ENCODE measurements around the gene SPAG8. TPM values are rescaled to one million over a fixed set of nuclear protein-coding genes. Genes with fewer than 3 reads are reported as not detected.

The SPAG8 gene
- total and polyA plus RNA-seq, 9 of the 15 experiments (the other 6 are each of a cell fraction or from before 2014, with no cell fraction given): 0.03 to 0.47 (median 0.21) TPM

DNA sequence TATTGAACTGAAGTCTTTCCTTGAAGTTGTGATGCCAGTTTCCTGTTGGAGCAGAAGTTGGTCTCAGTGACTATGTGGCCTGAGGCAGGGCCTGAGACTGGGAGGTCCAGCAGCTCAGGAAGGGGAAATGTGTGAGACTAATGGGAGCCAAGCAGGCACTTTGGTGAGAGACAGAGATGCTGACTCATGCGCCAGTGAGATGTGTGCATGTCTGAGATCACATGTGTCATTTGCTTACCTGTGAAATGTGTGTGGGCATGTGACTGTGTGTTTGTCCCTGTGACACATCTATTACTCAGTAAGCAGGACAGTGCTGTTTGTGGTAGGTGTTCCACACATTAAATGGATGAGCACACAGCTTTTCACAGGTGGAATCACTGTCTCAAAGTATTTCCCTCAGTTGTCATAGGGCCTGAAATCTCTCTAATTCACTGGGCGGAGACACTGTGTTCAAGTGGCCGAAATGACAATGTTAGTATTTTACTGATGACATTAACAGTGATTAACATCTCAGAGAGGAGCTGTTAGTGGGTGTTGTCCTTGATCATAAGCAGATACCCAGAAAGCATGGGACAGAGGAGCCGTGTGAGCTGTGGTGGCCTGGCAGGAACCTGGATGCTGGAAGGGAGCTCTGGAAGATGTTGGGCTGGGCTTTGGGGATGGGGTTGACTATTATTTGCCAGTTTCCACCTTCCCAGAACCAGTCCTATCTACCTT, 13.2 kb downstream of the SPAG8 start (continued):
- TF ChIP-seq, protein P1, sequence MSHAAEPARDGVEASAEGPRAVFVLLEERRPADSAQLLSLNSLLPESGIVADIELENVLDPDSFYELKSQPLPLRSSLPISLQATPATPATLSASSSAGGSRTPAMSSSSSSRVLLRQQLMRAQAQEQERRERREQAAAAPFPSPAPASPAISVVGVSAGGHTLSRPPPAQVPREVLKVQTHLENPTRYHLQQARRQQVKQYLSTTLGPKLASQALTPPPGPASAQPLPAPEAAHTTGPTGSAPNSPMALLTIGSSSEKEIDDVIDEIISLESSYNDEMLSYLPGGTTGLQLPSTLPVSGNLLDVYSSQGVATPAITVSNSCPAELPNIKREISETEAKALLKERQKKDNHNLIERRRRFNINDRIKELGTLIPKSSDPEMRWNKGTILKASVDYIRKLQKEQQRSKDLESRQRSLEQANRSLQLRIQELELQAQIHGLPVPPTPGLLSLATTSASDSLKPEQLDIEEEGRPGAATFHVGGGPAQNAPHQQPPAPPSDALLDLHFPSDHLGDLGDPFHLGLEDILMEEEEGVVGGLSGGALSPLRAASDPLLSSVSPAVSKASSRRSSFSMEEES (CRISPR knock-in tag; IDR thresholded peaks at IDR 0.05): no peak
- TF ChIP-seq, protein P2, sequence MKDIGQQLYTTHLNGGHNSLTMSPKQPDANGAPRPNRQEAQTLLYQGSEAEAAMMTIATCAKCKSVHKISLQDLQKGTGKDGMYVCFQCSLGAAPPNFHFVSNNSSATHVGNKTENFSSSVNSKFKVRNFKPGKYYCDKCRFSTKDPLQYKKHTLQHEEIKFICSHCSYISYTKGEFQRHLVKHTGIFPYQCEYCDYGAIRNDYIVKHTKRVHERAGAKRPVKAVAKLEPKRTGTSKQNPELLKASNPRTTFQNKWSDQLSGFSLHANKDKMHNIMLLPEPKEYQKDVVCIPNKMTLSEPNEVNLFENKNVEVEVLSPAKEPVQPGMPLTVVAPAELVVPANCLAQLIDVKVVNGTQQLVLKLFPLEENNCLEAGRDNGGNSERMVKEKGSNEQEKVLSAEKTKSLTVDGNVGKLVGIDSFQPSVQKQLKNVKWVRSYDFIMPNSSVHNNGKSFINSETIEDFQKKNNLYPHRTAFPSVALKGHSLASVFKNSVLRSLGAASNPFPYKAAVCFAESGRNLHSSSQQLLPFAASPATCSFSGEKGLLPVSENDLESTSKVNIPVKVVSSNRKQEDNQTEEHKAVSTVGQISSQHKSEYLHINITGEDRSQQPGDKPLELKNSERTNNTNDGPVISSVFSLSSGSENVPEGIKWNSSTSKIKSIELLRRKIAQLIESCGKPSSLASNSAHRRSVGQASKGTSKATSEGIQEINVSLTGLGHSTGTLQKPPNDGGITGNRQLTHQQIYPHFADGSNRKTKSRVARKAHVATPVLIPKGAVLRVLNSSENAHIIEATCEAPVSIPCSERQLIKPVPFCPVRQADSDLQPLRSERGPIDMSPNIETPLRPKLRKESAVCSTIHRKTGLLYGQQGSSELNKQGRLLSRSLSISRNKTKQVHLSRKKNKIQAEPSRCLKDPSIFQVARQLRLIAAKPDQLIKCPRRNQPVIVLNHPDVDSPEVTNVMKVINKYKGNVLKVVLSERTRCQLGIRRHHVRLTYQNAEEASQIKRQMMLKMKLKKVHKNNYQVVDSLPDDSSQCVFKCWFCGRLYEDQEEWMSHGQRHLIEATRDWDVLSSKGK (CRISPR knock-in tag; IDR thresholded peaks at IDR 0.05): no peak
- TF ChIP-seq JUND (IDR thresholded peaks at IDR 0.05; ENCODE audit: borderline replicate concordance, low read depth, low read length): peak; percentile 76; the same call in 1 of the 2 replicates
- TF ChIP-seq JUND (tag; IDR thresholded peaks at IDR 0.05; ENCODE audit: borderline replicate concordance, low read depth, low read length): peak; percentile 56; the same call in 1 of the 3 replicates
- no peak for TF ChIP-seq KAT7 (CRISPR knock-in tag; IDR thresholded peaks at IDR 0.05; ENCODE audit: borderline replicate concordance)
- TF ChIP-seq TRIM24 (IDR thresholded peaks at IDR 0.05): no peak
- no peak for TF ChIP-seq FOS (IDR thresholded peaks at IDR 0.05; ENCODE audit: extremely low read depth, insufficient read length)
- TF ChIP-seq POU5F1 (IDR thresholded peaks at IDR 0.05; ENCODE audit: borderline replicate concordance, low read depth, low read length, partially characterized antibody): no peak
- peak; percentile 49 for TF ChIP-seq ARID1B (IDR thresholded peaks at IDR 0.05)
- TF ChIP-seq, protein P3, sequence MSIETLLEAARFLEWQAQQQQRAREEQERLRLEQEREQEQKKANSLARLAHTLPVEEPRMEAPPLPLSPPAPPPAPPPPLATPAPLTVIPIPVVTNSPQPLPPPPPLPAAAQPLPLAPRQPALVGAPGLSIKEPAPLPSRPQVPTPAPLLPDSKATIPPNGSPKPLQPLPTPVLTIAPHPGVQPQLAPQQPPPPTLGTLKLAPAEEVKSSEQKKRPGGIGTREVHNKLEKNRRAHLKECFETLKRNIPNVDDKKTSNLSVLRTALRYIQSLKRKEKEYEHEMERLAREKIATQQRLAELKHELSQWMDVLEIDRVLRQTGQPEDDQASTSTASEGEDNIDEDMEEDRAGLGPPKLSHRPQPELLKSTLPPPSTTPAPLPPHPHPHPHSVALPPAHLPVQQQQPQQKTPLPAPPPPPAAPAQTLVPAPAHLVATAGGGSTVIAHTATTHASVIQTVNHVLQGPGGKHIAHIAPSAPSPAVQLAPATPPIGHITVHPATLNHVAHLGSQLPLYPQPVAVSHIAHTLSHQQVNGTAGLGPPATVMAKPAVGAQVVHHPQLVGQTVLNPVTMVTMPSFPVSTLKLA (conservative IDR thresholded peaks at IDR 0.05): peak in 1 of 2 experiments; percentile 35; a peak in 2 of 4 replicates
- TF ChIP-seq TFAM (CRISPR knock-in tag; conservative IDR thresholded peaks at IDR 0.05): no peak
- TF ChIP-seq CCNT2 (IDR thresholded peaks at IDR 0.05; ENCODE audit: borderline replicate concordance, extremely low read depth, insufficient read length, low read depth, low read length): no peak
- no peak for TF ChIP-seq U2AF1 (optimal IDR thresholded peaks at IDR 0.05; ENCODE audit: low read depth, low read length)
- no peak for TF ChIP-seq TCF7 (IDR thresholded peaks at IDR 0.05; ENCODE audit: borderline replicate concordance)
- TF ChIP-seq, protein P4, sequence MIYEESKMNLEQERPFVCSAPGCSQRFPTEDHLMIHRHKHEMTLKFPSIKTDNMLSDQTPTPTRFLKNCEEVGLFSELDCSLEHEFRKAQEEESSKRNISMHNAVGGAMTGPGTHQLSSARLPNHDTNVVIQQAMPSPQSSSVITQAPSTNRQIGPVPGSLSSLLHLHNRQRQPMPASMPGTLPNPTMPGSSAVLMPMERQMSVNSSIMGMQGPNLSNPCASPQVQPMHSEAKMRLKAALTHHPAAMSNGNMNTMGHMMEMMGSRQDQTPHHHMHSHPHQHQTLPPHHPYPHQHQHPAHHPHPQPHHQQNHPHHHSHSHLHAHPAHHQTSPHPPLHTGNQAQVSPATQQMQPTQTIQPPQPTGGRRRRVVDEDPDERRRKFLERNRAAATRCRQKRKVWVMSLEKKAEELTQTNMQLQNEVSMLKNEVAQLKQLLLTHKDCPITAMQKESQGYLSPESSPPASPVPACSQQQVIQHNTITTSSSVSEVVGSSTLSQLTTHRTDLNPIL (CRISPR knock-in tag; IDR thresholded peaks at IDR 0.05): no peak
- 0 out of 2 replicates have a peak, but pooled peaks have one; percentile 7 for TF ChIP-seq SMARCA4 (IDR thresholded peaks at IDR 0.05)
- no peak for TF ChIP-seq SNIP1 (IDR thresholded peaks at IDR 0.05; ENCODE audit: low read depth)
- no peak for TF ChIP-seq MTA2 (IDR thresholded peaks at IDR 0.05; ENCODE audit: low read depth)
- TF ChIP-seq ZSCAN29 (IDR thresholded peaks at IDR 0.05): no peak

Data from K562 (cell line).